DND-41 (cell line): ENCODE results near the gene YIPF7.

Experiments
- ATAC-seq: fragments of 200-7000 bp; cut with Tn5 transposase; 3 replicates; pipeline ENCODE4 v1.9.1; 2021; ENCODE audit warnings: low read depth; ENCODE audit not compliant: insufficient read depth
- DNase-seq: peaks from one replicate; pipeline ENCODE4 v3.0.0-alpha.2; 2020
- H2AFZ ChIP-seq: 2 replicates; pipeline ENCODE4 v1.6.0; 2012; ENCODE audit warnings: low read depth, low read length
- H3K27ac ChIP-seq: 2 replicates; pipeline ENCODE4 v1.5.1; 2012; ENCODE audit warnings: low read length, inconsistent platforms
- H3K27me3 ChIP-seq: fragments of 200-600 bp; sonication (generic); 2 replicates; pipeline ENCODE4 v1.6.0; 2012; ENCODE audit warnings: low read length, mild to moderate bottlenecking, inconsistent platforms; ENCODE audit not compliant: insufficient read depth, poor library complexity
- H3K36me3 ChIP-seq: 2 replicates; pipeline ENCODE4 v1.5.1; 2012; ENCODE audit warnings: low read length, inconsistent platforms; ENCODE audit not compliant: insufficient read depth
- H3K4me1 ChIP-seq: 2 replicates; pipeline ENCODE4 v1.5.1; 2012; ENCODE audit warnings: mild to moderate bottlenecking, low read length; ENCODE audit not compliant: insufficient read depth
- H3K4me2 ChIP-seq: 2 replicates; pipeline ENCODE4 v1.6.0; 2012; ENCODE audit warnings: mild to moderate bottlenecking, moderate library complexity, low read length, inconsistent platforms; ENCODE audit not compliant: insufficient read depth
- H3K4me3 ChIP-seq, 2 experiments: fragments of 200-600 bp in 1 of 2; shearing (Covaris generic) in 1 of 2; 2 replicates each; pipeline ENCODE4 v1.5.1; 2012 to 2016; ENCODE audit warnings: inconsistent platforms in 2 of 2, low read length in 2 of 2, mild to moderate bottlenecking in 2 of 2, low read depth in 1 of 2, moderate library complexity in 1 of 2
- H3K79me2 ChIP-seq: 2 replicates; pipeline ENCODE4 v1.6.0; 2012; ENCODE audit warnings: low read length, inconsistent platforms; ENCODE audit not compliant: insufficient read depth
- H3K9ac ChIP-seq: 2 replicates; pipeline ENCODE4 v1.6.0; 2012; ENCODE audit warnings: low read depth, mild to moderate bottlenecking, inconsistent platforms, low read length, moderate library complexity
- H3K9me3 ChIP-seq: 2 replicates; pipeline ENCODE4 v1.5.1; 2012; ENCODE audit warnings: low read length, moderate library complexity, mild to moderate bottlenecking, inconsistent platforms; ENCODE audit not compliant: insufficient read depth, severe bottlenecking
- H4K20me1 ChIP-seq: 2 replicates; pipeline ENCODE4 v1.6.0; 2012; ENCODE audit warnings: low read length; ENCODE audit not compliant: insufficient read depth
- EZH2 ChIP-seq: IDR thresholded peaks from 3 replicates; pipeline ENCODE4 v1.6.1; 2012; ENCODE audit warnings: borderline replicate concordance, low read depth, mild to moderate bottlenecking, moderate library complexity, low read length, inconsistent platforms; ENCODE audit not compliant: severe bottlenecking
- TF ChIP-seq, protein P1 (sequence below): IDR thresholded peaks from 2 replicates; pipeline ENCODE4 v1.5.1; 2012; ENCODE audit warnings: borderline replicate concordance, low read length, moderate library complexity, mild to moderate bottlenecking; ENCODE audit not compliant: poor library complexity, severe bottlenecking; ENCODE audit errors: extremely low read depth

The YIPF7 gene

DNA sequence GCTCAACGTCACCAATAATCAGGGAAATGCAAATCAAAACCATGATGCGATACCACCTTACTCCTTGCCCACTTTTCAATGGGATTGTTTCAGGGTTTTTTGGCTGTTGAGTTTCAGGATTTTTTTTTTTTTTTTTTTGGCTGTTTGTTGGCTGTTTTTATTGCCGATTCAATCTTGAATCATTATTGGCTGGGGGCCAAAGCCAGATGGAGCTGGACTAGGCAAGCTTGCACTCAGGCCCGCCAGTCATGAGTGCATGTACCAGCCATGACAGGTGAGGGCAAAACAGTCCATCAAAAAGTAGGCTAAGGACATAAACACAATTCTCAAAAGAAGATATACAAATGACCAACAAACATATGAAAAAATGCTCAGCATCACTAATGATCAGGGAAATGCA lies 13.3 kb downstream of the YIPF7 start:
- Histone ChIP-seq H3K4me1 (no peaks in the 10 kb centered on the region), H2AFZ (no peak overlapping the region), H3K27me3 (no peaks in the 10 kb centered on the region), H3K36me3 (no peaks in the 10 kb centered on the region), H3K9me3 (no peaks in the 10 kb centered on the region), H4K20me1 (no peaks in the 10 kb centered on the region), H3K4me3 (no peak overlapping the region), H3K4me2 (no peak overlapping the region), H3K79me2 (no peaks in the 10 kb centered on the region), H3K27ac (no peak overlapping the region), H3K9ac (no peak overlapping the region)
- DNase-seq (no peak), ATAC-seq (no peak)
- TF ChIP-seq, protein P1, sequence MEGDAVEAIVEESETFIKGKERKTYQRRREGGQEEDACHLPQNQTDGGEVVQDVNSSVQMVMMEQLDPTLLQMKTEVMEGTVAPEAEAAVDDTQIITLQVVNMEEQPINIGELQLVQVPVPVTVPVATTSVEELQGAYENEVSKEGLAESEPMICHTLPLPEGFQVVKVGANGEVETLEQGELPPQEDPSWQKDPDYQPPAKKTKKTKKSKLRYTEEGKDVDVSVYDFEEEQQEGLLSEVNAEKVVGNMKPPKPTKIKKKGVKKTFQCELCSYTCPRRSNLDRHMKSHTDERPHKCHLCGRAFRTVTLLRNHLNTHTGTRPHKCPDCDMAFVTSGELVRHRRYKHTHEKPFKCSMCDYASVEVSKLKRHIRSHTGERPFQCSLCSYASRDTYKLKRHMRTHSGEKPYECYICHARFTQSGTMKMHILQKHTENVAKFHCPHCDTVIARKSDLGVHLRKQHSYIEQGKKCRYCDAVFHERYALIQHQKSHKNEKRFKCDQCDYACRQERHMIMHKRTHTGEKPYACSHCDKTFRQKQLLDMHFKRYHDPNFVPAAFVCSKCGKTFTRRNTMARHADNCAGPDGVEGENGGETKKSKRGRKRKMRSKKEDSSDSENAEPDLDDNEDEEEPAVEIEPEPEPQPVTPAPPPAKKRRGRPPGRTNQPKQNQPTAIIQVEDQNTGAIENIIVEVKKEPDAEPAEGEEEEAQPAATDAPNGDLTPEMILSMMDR: no peak
- TF ChIP-seq EZH2: no peak

DNA sequence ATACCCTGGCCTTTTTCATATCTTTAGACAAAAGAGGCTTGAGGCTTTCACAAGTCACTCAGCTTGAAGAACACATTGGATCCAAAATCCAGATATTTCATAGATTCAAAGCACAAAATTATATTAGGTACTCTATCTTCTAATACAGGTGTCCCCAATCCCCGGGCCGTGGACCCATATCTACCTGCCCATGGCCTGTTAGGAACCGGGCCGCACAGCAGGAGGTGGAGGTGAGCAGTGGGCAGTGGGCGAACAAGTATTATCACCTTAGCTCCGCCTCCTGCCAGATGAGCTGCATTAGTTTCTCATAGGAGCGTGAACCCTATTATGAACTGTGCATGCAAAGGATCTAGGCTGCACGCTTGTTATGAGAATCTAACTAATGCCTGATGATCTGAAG lies 18.7 kb downstream of the YIPF7 start:
- ATAC-seq: no peak
- H3K27me3 ChIP-seq: no peaks in the 10 kb centered on the region
- no peak overlapping the region for H3K4me2 ChIP-seq
- no peaks in the 10 kb centered on the region for H3K4me1 ChIP-seq
- H3K36me3 ChIP-seq: no peaks in the 10 kb centered on the region
- DNase-seq: no peak
- no peak overlapping the region for H3K9ac ChIP-seq
- no peak overlapping the region for H3K27ac ChIP-seq
- H3K79me2 ChIP-seq: no peaks in the 10 kb centered on the region
- H3K9me3 ChIP-seq: no peaks in the 10 kb centered on the region
- no peak overlapping the region for H3K4me3 ChIP-seq
- no peak for TF ChIP-seq EZH2
- TF ChIP-seq, protein P1: no peak
- H2AFZ ChIP-seq: no peak overlapping the region
- H4K20me1 ChIP-seq: no peaks in the 10 kb centered on the region

DNA sequence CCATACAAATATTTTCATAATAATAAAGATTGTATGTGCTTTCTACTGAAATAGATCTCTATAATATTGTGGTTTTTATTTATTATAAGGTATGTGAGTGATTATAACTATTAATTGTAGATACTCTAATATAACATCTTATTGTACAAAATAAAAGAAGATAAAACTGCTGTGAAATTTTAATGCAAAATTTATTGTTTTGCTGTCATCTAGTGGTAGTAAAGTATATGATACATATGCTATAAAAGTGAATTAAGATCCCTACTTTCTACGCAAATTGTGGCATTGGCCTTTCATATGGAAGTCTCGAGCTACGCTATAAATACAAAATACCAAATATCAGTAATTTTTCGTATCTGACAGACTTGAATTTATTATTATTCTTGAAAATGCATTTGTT lies 19.3 kb downstream of the YIPF7 start:
- ATAC-seq (no peak), DNase-seq (no peak)
- H3K4me1 ChIP-seq: no peaks in the 10 kb centered on the region
- no peak overlapping the region for H3K27ac ChIP-seq
- H3K79me2 ChIP-seq: no peaks in the 10 kb centered on the region
- no peak overlapping the region for H3K4me3 ChIP-seq
- TF ChIP-seq, protein P1: peak; percentile 27
- no peak for TF ChIP-seq EZH2
- no peaks in the 10 kb centered on the region for H3K27me3 ChIP-seq
- no peak overlapping the region for H3K9ac ChIP-seq
- H3K9me3 ChIP-seq: no peaks in the 10 kb centered on the region
- no peaks in the 10 kb centered on the region for H4K20me1 ChIP-seq
- no peak overlapping the region for H3K4me2 ChIP-seq
- H3K36me3 ChIP-seq: no peaks in the 10 kb centered on the region
- H2AFZ ChIP-seq: no peak overlapping the region

DNA sequence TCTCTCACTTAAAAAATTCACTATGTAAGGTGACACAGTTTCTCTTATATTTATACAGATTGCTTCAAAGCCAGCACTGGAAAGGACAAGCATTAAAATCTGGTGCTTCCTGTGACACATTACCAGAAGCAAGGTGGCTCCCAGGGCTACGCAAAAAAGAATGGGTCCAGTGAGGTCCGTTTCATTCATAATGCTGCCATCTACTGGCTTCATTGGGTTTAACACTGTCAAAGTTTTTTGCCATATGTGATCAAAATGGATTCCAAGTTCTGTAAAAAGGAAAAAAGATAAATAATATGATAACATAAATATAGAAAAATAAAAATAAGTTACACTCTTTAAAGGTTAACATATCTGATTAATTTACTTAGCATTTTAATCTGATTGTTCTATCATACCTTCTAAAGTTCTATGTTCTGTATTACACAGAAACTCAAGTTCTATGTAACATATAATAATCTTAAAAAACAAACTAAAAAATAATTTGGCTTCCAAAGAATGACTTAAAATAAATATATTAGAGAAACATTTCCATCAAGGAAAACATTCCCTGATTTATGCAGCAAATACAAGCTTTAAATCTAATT lies 22.1 kb downstream of the YIPF7 start:
- TF ChIP-seq, protein P1: peak; percentile 74
- no peak for TF ChIP-seq EZH2
- Histone ChIP-seq H3K9me3 (no peaks in the 10 kb centered on the region), H3K79me2 (no peaks in the 10 kb centered on the region), H3K4me1 (no peaks in the 10 kb centered on the region), H3K27ac (no peak overlapping the region), H3K9ac (no peak overlapping the region), H2AFZ (no peak overlapping the region), H3K36me3 (no peaks in the 10 kb centered on the region), H3K27me3 (no peaks in the 10 kb centered on the region), H3K4me2 (no peak overlapping the region), H3K4me3 (no peak overlapping the region), H4K20me1 (no peaks in the 10 kb centered on the region)
- ATAC-seq (peak; percentile 88), DNase-seq (peak; percentile 35)
